Adrenal gland (tissue), 5 donors: ENCODE measurements around the gene WDR6.

Experiments used
- CTCF ChIP-seq, 6 experiments: fragments of 450-650 bp in 4 of 6; fragments of 200-600 bp in 2 of 6; sonication (generic) in 1 of 6; IDR thresholded peaks; 1 replicate in 5 of 6; 2 replicates in 1 of 6; pipeline versions ENCODE4 v1.5.1 to v1.8.0; 2016 to 2021; ENCODE audit warnings: antibody characterized with exemption in 6 of 6, mild to moderate bottlenecking in 2 of 6, moderate library complexity in 1 of 6
- POLR2A ChIP-seq, 2 donors: fragments of 450-650 bp; IDR thresholded peaks; one replicate each; pipeline ENCODE4 v1.6.1; 2017; ENCODE audit warnings: antibody characterized with exemption in 2 of 2, mild to moderate bottlenecking in 2 of 2, moderate library complexity in 1 of 2
- donor health status: DM: no; HTN: no; CAD: no.

GRCh38 chr3:49028298-49028672, 21.1 kb downstream of the WDR6 start:
- TF ChIP-seq CTCF (IDR thresholded peaks at IDR 0.05) (no peak), POLR2A (IDR thresholded peaks at IDR 0.05) (no peak)
